ENCODE data around the gene TMEM213.
A peak's percentile ranks its signal among the peaks of the same experiment; 100 is the strongest.

Gene TMEM213

GRCh38 chr7:138845711-138846110 is 47.9 kb downstream of the TMEM213 start:
- Histone ChIP-seq H3K9me3 (replicated peaks in 1 of 11) (peaks cover 8 to 17% (median 11%) of the 10 kb centered on the region in 11 experiments; a peak in 20 of 22 replicates), H3K27ac (no peak overlapping the region), H3K9ac (no peak overlapping the region), H4K20me1 (no peaks in the 10 kb centered on the region), H3K4me1 (no peaks in the 10 kb centered on the region), H3K4me3 (no peak overlapping the region), H3K4me2 (no peak overlapping the region), H3K36me3 (peaks cover 19 to 57% (median 40%) of the 10 kb centered on the region in 11 experiments), H3K27me3 (no peaks in the 10 kb centered on the region)
- TF ChIP-seq Cebpa-rat (IDR thresholded peaks at IDR 0.05), result no peak

- H3K27me3 ChIP-seq, result no peaks in the 10 kb centered on the region
- H3K9me3 ChIP-seq (replicated peaks in 1 of 11), result peaks cover 8 to 17% (median 11%) of the 10 kb centered on the region in 11 experiments; a peak in 20 of 22 replicates
- H3K27ac ChIP-seq, result no peak overlapping the region
- peaks cover 18 to 66% (median 46%) of the 10 kb centered on the region in 11 experiments for H3K36me3 ChIP-seq
- no peaks in the 10 kb centered on the region for H3K4me1 ChIP-seq
- H3K9ac ChIP-seq, result no peak overlapping the region
- no peak overlapping the region for H3K4me2 ChIP-seq
- no peak for TF ChIP-seq Cebpa-rat (IDR thresholded peaks at IDR 0.05)
- no peaks in the 10 kb centered on the region; a peak in 1 of 22 replicates for H4K20me1 ChIP-seq
- no peak overlapping the region for H3K4me3 ChIP-seq
Observed at GRCh38 chr7:138848056-138848980, 50.5 kb downstream of the TMEM213 start.

GRCh38 chr7:138849701-138850100 is 51.9 kb downstream of the TMEM213 start:
- Histone ChIP-seq H3K4me3 (no peak overlapping the region), H3K27ac (no peak overlapping the region), H3K36me3 (peaks cover 14 to 59% (median 39%) of the 10 kb centered on the region in 11 experiments), H3K9ac (no peak overlapping the region), H3K4me2 (no peak overlapping the region), H3K27me3 (no peaks in the 10 kb centered on the region), H4K20me1 (no peaks in the 10 kb centered on the region; a peak in 1 of 22 replicates), H3K4me1 (no peaks in the 10 kb centered on the region), H3K9me3 (replicated peaks in 1 of 11) (peaks cover 8 to 14% (median 11%) of the 10 kb centered on the region in 11 experiments; a peak in 20 of 22 replicates)
- TF ChIP-seq Cebpa-rat (IDR thresholded peaks at IDR 0.05), result no peak

- no peak overlapping the region for H3K27ac ChIP-seq
- H3K4me1 ChIP-seq, result no peaks in the 10 kb centered on the region
- no peak overlapping the region for H3K4me2 ChIP-seq
- H3K27me3 ChIP-seq, result no peaks in the 10 kb centered on the region
- H3K4me3 ChIP-seq, result no peak overlapping the region
- H3K9me3 ChIP-seq (replicated peaks in 1 of 11), result peaks cover 14 to 27% (median 24%) of the 10 kb centered on the region in 11 experiments
- no peak overlapping the region for H3K9ac ChIP-seq
- H3K36me3 ChIP-seq, result peaks cover 31 to 76% (median 57%) of the 10 kb centered on the region in 11 experiments
- no peak for TF ChIP-seq Cebpa-rat (IDR thresholded peaks at IDR 0.05)
- H4K20me1 ChIP-seq, result no peaks in the 10 kb centered on the region; a peak in 1 of 22 replicates
Observed at GRCh38 chr7:138852469-138852868, 54.7 kb downstream of the TMEM213 start.

DNA sequence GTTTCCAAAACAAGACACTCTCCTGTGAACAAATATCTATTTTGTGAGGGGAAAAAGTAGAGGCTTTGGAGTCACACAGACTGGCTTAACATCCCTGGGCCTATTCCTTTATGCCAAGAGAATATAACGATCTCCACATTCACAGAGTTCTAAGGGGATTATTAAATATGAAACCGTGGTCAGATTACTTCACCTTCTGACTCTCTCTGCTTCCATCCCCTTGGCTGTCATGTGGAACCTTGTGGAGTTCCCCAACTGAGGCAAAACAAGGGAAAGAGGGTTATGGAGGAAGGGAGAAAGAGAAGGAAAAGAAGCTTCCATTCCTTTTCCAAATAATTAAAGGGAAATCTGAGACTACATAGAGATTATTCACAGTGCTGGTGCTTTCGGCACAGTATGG is 55.7 kb downstream of the TMEM213 start:
- Histone ChIP-seq H4K20me1 (no peaks in the 10 kb centered on the region; a peak in 1 of 22 replicates), H3K27ac (no peak overlapping the region), H3K9ac (no peak overlapping the region), H3K4me3 (no peak overlapping the region), H3K4me2 (no peak overlapping the region), H3K9me3 (replicated peaks in 1 of 11) (peaks cover 24 to 37% (median 33%) of the 10 kb centered on the region in 11 experiments), H3K27me3 (no peaks in the 10 kb centered on the region), H3K4me1 (no peaks in the 10 kb centered on the region), H3K36me3 (peaks cover 41 to 84% (median 67%) of the 10 kb centered on the region in 11 experiments)
- no peak for TF ChIP-seq Cebpa-rat (IDR thresholded peaks at IDR 0.05)

DNA sequence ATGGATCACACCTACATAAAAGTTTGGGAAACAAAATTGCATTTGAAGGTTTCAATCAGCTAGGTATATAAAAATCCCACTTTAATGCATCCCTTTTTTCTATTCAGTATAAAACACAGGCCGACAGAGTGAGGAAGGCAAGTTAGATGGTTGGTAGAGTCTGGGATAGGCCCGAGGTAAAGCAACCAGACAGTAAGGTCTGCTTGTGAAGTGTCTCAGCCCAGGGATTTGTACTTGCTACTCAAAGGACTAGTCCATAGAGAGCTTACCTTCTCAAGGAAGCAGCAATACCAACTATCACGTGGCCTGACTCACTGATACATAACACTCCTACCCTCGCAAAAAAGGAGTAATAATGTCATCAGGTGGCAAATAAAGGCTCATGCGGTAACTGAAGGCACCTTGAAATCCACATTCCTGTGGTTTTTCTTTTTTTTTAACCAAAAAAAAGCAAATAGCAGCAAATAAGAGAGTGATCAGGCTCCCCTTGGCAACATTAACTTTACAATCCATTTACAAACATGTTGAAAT is 56.4 kb downstream of the TMEM213 start:
- Histone ChIP-seq H3K9ac (no peak overlapping the region), H3K4me2 (no peak overlapping the region), H3K27me3 (no peaks in the 10 kb centered on the region), H4K20me1 (no peaks in the 10 kb centered on the region; a peak in 1 of 22 replicates), H3K9me3 (replicated peaks in 1 of 11) (peaks cover 31 to 44% (median 40%) of the 10 kb centered on the region in 11 experiments), H3K4me3 (no peak overlapping the region), H3K27ac (no peak overlapping the region), H3K4me1 (no peaks in the 10 kb centered on the region), H3K36me3 (peaks cover 47 to 91% (median 74%) of the 10 kb centered on the region in 11 experiments)
- no peak for TF ChIP-seq Cebpa-rat (IDR thresholded peaks at IDR 0.05)

DNA sequence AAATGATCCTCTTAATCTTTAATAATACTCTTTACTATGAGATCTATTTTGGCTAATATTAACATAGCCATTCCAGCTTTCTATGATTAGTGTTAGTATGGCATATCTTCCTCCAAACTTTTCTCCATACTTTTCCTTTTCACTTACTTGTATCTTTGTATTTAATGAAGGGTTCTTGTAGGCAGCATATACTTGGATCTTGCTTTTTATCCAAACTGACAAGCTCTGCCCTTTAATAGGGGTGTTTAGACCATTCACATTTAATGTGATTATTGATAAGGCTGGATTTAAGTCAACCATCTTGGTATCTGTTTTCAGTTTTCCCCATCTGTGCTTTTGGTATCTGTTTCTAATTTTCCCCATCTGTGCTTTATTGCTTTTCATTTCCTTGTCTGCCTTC is 59.9 kb downstream of the TMEM213 start:
- no peaks in the 10 kb centered on the region for H3K4me1 ChIP-seq
- no peaks in the 10 kb centered on the region for H4K20me1 ChIP-seq
- H3K36me3 ChIP-seq, result peaks cover 47 to 85% (median 68%) of the 10 kb centered on the region in 11 experiments
- no peak overlapping the region for H3K4me3 ChIP-seq
- no peak overlapping the region for H3K9ac ChIP-seq
- H3K4me2 ChIP-seq, result no peak overlapping the region
- H3K27me3 ChIP-seq, result no peaks in the 10 kb centered on the region
- peaks cover 25 to 40% (median 36%) of the 10 kb centered on the region in 11 experiments for H3K9me3 ChIP-seq (replicated peaks in 1 of 11)
- H3K27ac ChIP-seq, result no peak overlapping the region
- TF ChIP-seq Cebpa-rat (IDR thresholded peaks at IDR 0.05), result no peak

DNA sequence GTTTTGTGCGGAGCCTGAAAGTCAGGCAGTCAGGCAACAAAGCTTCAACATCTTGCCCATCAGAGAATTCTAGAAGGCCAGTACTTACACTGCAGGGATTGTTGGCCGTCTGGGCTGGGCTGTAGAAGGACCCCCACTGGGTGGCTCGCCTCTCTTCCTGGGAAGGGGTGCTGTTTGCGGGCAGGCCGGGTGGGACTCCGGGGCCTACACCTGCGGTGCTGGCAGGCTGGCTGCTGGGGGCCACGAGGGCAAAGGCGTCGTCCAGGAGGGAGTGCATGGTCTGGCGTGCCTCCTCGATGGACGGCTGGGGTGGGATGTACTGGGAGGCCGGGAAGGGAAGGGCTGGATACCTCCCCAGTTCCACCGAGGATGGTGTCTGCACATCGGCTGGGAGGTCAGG is 63.3 kb downstream of the TMEM213 start:
- H3K4me1 ChIP-seq, result peaks cover 0 to 21% (median 0%) of the 10 kb centered on the region in 10 experiments; a peak in 8 of 20 replicates
- H3K27ac ChIP-seq, result no peak overlapping the region
- H3K4me2 ChIP-seq, result no peak overlapping the region
- TF ChIP-seq Cebpa-rat (IDR thresholded peaks at IDR 0.05), result no peak
- H3K9ac ChIP-seq, result no peak overlapping the region
- peaks cover 42 to 78% (median 67%) of the 10 kb centered on the region in 11 experiments for H3K36me3 ChIP-seq
- H4K20me1 ChIP-seq, result no peaks in the 10 kb centered on the region
- H3K4me3 ChIP-seq, result no peak overlapping the region
- H3K27me3 ChIP-seq, result no peaks in the 10 kb centered on the region
- H3K9me3 ChIP-seq (replicated peaks in 1 of 11), result peaks cover 25 to 40% (median 36%) of the 10 kb centered on the region in 11 experiments

DNA sequence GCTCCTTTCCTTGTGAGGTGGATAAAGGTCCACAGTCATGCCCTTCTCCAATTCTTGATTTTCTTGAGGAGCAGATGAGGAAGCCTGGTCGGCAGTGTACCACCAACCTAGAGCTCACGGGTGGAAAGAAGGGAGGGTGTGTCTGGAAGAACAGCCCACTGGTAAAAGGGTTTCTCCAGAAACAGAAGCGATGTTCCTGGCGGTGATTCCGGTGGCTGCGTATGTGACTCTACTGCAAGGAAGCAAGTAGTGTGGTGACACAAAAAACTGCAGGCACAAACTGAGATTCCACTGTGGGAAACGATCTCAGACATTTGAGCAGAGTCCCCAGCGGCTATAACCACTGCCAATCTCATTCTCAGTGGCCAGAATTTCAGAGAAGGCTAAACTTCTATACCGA is 66.1 kb downstream of the TMEM213 start:
- Histone ChIP-seq H3K27me3 (no peaks in the 10 kb centered on the region), H3K4me3 (no peak overlapping the region), H3K27ac (peak overlapping the region in 2 of 11 experiments; percentile 41 to 46; a peak in 4 of 22 replicates), H3K9ac (no peak overlapping the region), H4K20me1 (no peaks in the 10 kb centered on the region), H3K4me2 (peak overlapping the region in 2 of 11 experiments; percentile 18 to 19; a peak in 2 of 22 replicates), H3K9me3 (replicated peaks in 1 of 11) (peaks cover 0 to 12% (median 8%) of the 10 kb centered on the region in 11 experiments; a peak in 16 of 22 replicates), H3K4me1 (peaks cover 0 to 21% (median 0%) of the 10 kb centered on the region in 10 experiments; a peak in 8 of 20 replicates), H3K36me3 (peaks cover 20 to 78% (median 62%) of the 10 kb centered on the region in 11 experiments)
- TF ChIP-seq Cebpa-rat (IDR thresholded peaks at IDR 0.05), result no peak

Data from BLaER1 treated with 17β-estradiol and CSF1 and Interleukin-3, amounts not matched to agents 10 nM and 100 nM (cell line).